DOHH2 (cell line): Measurements from ENCODE around the gene KRTAP1-3.
"Not testable (repeated sequence)": the region's sequence is repeated elsewhere in the genome, so short reads cannot be mapped to it uniquely, and the experiment has no call there.

Source experiments
- H3F3A ChIP-seq: fragments of 200-600 bp; sonication (generic), shearing (Covaris generic); 2 replicates; pipeline ENCODE4 v1.6.0; 2016; ENCODE audit warnings: antibody characterized with exemption, mild to moderate bottlenecking; ENCODE audit not compliant: control insufficient read depth, insufficient read depth
- H3K27ac ChIP-seq: fragments of 200-600 bp; sonication (generic); 2 replicates; pipeline ENCODE4 v1.5.1; 2014; ENCODE audit warnings: low read depth, mild to moderate bottlenecking, low read length, moderate library complexity
- H3K27me3 ChIP-seq: fragments of 200-600 bp; sonication (generic); 2 replicates; pipeline ENCODE4 v1.6.1; 2014; ENCODE audit warnings: mild to moderate bottlenecking, low read length, mixed read lengths; ENCODE audit not compliant: control insufficient read depth
- H3K36me3 ChIP-seq: fragments of 200-600 bp; sonication (generic); 2 replicates; pipeline ENCODE4 v1.6.1; 2014; ENCODE audit warnings: mild to moderate bottlenecking, low read length, moderate library complexity, mixed read lengths; ENCODE audit not compliant: control insufficient read depth
- H3K4me1 ChIP-seq: fragments of 200-600 bp; sonication (generic); 2 replicates; pipeline ENCODE4 v1.6.1; 2014; ENCODE audit warnings: mild to moderate bottlenecking, low read length, mixed read lengths; ENCODE audit not compliant: control insufficient read depth
- H3K4me2 ChIP-seq: fragments of 200-600 bp; sonication (generic); 2 replicates; pipeline ENCODE4 v1.6.0; 2014; ENCODE audit warnings: mild to moderate bottlenecking, low read length, moderate library complexity
- H3K4me3 ChIP-seq: fragments of 200-600 bp; sonication (generic); 2 replicates; pipeline ENCODE4 v1.5.1; 2014; ENCODE audit warnings: mild to moderate bottlenecking, low read length, mixed read lengths
- H3K79me2 ChIP-seq: fragments of 200-600 bp; sonication (generic); 2 replicates; pipeline ENCODE4 v1.6.1; 2014; ENCODE audit warnings: mild to moderate bottlenecking, low read length, mixed read lengths; ENCODE audit not compliant: control insufficient read depth
- H3K9me2 ChIP-seq: fragments of 200-600 bp; sonication (generic); replicated peaks from 2 replicates; pipeline ENCODE4 v1.6.1; 2014; ENCODE audit warnings: mild to moderate bottlenecking, low read length, mixed read lengths; ENCODE audit not compliant: control insufficient read depth
- H3K9me3 ChIP-seq: fragments of 200-600 bp; sonication (generic); 2 replicates; pipeline ENCODE4 v1.6.1; 2014; ENCODE audit warnings: antibody characterized with exemption, low read length, mixed read lengths; ENCODE audit not compliant: control insufficient read depth, insufficient read depth
- H4K20me1 ChIP-seq: fragments of 200-600 bp; sonication (generic); 2 replicates; pipeline ENCODE4 v1.6.0; 2014; ENCODE audit warnings: low read depth, mild to moderate bottlenecking, antibody characterized with exemption, low read length, moderate library complexity; ENCODE audit not compliant: control insufficient read depth, insufficient read depth
- EZH2phosphoT487 ChIP-seq: fragments of 200-600 bp; sonication (generic); IDR thresholded peaks from 2 replicates; pipeline ENCODE4 v1.6.1; 2017; ENCODE audit warnings: borderline replicate concordance, mild to moderate bottlenecking, antibody characterized with exemption, low read length, moderate library complexity, mixed read lengths
- TF ChIP-seq, protein P1 (sequence below): fragments of 200-600 bp; sonication (generic); IDR thresholded peaks from one replicate; pipeline ENCODE4 v1.5.1; 2014; ENCODE audit warnings: antibody characterized with exemption, mild to moderate bottlenecking, low read depth, low read length; ENCODE audit not compliant: poor library complexity, severe bottlenecking

KRTAP1-3 gene

GRCh38 chr17:41063449-41063848 is 28.8 kb upstream of the KRTAP1-3 start:
- no peaks in the 10 kb centered on the region for H3F3A ChIP-seq
- H3K4me2 ChIP-seq = no peak overlapping the region
- H3K4me1 ChIP-seq = no peaks in the 10 kb centered on the region
- TF ChIP-seq EZH2phosphoT487 = no peak
- TF ChIP-seq, protein P1, sequence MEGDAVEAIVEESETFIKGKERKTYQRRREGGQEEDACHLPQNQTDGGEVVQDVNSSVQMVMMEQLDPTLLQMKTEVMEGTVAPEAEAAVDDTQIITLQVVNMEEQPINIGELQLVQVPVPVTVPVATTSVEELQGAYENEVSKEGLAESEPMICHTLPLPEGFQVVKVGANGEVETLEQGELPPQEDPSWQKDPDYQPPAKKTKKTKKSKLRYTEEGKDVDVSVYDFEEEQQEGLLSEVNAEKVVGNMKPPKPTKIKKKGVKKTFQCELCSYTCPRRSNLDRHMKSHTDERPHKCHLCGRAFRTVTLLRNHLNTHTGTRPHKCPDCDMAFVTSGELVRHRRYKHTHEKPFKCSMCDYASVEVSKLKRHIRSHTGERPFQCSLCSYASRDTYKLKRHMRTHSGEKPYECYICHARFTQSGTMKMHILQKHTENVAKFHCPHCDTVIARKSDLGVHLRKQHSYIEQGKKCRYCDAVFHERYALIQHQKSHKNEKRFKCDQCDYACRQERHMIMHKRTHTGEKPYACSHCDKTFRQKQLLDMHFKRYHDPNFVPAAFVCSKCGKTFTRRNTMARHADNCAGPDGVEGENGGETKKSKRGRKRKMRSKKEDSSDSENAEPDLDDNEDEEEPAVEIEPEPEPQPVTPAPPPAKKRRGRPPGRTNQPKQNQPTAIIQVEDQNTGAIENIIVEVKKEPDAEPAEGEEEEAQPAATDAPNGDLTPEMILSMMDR = no peak
- no peaks in the 10 kb centered on the region for H4K20me1 ChIP-seq
- H3K36me3 ChIP-seq = no peaks in the 10 kb centered on the region
- H3K4me3 ChIP-seq = no peak overlapping the region
- no peaks in the 10 kb centered on the region for H3K9me3 ChIP-seq
- H3K27ac ChIP-seq = no peak overlapping the region
- no peaks in the 10 kb centered on the region for H3K79me2 ChIP-seq
- H3K9me2 ChIP-seq = no peaks in the 10 kb centered on the region
- H3K27me3 ChIP-seq = no peaks in the 10 kb centered on the region

- Histone ChIP-seq H3K9me3 (no peaks in the 10 kb centered on the region), H3K9me2 (no peaks in the 10 kb centered on the region), H3K36me3 (no peaks in the 10 kb centered on the region), H3K27me3 (no peaks in the 10 kb centered on the region), H3K27ac (no peak overlapping the region), H3K4me2 (no peak overlapping the region), H3F3A (no peaks in the 10 kb centered on the region), H3K79me2 (no peaks in the 10 kb centered on the region), H4K20me1 (no peaks in the 10 kb centered on the region), H3K4me3 (no peak overlapping the region), H3K4me1 (no peaks in the 10 kb centered on the region)
- no peak for TF ChIP-seq EZH2phosphoT487
- TF ChIP-seq, protein P1 = no peak
These were observed 27.3 kb upstream of the KRTAP1-3 start for GRCh38 chr17:41061964-41062363.

DNA sequence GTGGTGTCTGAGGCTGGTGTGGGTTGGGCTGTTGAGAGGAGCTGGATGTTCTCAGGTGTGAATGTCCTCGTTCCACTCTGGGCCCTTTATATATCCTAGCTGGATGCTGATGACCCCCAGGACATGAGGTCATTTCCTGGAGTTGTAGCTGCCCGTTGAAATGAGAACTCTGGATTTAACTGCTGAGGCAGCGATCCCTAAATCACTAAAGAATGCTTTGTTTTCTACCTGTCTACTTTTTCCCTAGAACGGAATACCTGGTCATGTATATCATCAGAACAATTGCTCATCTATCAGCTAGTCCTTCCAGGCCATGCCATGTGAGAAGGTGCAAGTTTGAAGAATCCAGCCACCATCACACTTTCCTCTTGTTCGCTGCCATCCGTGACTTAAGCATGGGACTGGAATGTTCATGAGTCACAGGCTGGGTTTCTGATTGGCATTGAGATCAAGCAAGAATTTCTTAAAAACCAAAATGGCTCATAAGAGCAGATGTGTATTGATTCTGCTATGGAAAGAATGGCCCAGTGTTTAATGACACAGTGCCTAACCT is 25.5 kb upstream of the KRTAP1-3 start, which contains the start of gene KRTAP2-3:
KRTAP2-3 (minus strand) TSS at position 63 of the 553 bp plus-strand sequence. CDS start 64 bp downstream, outside the sequence.
- Histone ChIP-seq H3K9me3 (no peaks in the 10 kb centered on the region), H3K4me1 (no peaks in the 10 kb centered on the region), H3K27ac (no peak within 1 kb of the TSS), H3K4me2 (no peak within 1 kb of the TSS), H4K20me1 (no peaks in the 10 kb centered on the region), H3K4me3 (no peak within 1 kb of the TSS), H3F3A (no peaks in the 10 kb centered on the region), H3K27me3 (0 out of 2 replicates have a peak, but pooled peaks cover 2% of the 10 kb centered on the region), H3K36me3 (no peaks in the 10 kb centered on the region), H3K9me2 (no peaks in the 10 kb centered on the region), H3K79me2 (no peaks in the 10 kb centered on the region)
- TF ChIP-seq, protein P1 = no peak
- no peak for TF ChIP-seq EZH2phosphoT487

DNA sequence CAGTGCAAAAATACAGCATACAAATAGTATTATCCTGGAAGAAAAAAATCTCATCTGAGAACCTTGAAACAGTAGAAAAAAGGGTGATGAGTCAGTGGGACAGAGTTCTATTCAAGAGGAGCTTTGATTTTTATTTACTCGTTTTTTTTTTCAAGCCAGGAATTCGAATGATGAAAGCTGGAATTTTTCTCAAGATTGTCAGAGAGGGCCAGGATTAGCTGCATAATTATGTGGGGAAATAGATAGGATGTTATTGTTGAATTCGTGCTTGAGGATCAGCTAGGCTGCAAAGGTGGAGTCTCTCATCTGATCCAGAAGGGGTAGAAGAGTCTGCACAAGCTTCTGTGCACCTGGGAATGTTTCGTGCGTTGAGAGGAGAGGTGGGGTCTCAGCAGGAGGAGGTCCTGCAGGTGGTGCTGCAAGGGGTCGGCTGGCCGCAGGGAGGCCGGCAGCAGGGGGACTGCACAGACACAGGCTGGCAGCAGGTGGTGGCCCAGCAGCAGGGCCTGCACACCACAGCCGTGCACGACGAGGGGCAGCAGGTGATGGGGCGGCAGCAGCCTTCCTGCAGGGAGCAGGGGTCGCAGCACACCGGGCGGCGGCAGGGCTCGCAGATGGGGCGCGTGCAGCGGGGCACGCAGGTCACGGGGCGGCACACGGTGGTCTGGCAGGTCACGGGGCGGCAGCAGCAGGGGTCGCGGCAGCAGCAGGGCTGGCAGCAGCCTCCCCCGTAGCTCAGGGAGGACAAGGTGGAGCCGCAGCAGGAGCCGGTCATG is 24.8 kb upstream of the KRTAP1-3 start:
- not testable (repeated sequence) for H3K4me3 ChIP-seq, H3K36me3 ChIP-seq, H3K27ac ChIP-seq, H3K27me3 ChIP-seq, H3K4me2 ChIP-seq, H3K9me2 ChIP-seq, H3K79me2 ChIP-seq, H3K9me3 ChIP-seq, H3F3A ChIP-seq, H4K20me1 ChIP-seq, H3K4me1 ChIP-seq
